GM12878 (cell line): Measurements from ENCODE around the gene FAM98C.

Source experiments
- CHD1 ChIP-seq: IDR thresholded peaks from 2 replicates; pipeline ENCODE4 v1.6.1; 2012; ENCODE audit warnings: low read depth, low read length, improper control_type of control experiment
- MXI1 ChIP-seq: fragments of 150-350 bp; IDR thresholded peaks from 2 replicates; pipeline ENCODE4 v1.6.1; 2011; ENCODE audit warnings: low read depth, mild to moderate bottlenecking, inconsistent platforms, low read length, improper control_type of control experiment

DNA sequence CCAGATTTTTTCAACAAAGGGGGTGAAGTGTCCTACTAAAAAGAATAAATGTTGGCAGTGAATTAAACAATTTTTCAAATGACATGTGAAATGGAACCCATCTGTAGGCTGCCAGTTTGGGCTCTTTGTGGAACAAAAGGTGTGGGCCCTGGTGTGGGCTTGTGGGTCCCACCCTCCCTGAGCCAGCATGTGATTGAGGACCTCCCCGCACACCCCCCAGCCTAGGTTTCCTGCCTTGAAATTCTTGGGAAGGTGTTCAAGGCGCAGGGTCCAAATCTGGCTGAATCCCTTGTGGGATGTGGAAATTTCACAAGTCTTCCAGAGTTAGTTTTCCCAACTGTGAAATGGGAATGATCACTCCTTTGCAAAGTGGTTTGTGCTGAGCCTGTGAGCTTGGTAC is 19.1 kb upstream of the FAM98C start:
- TF ChIP-seq CHD1 = no peak
- TF ChIP-seq MXI1 = no peak
